ENCODE data around the gene CRYBA2. TPM values are rescaled to one million over a fixed set of nuclear protein-coding genes. Genes with fewer than 3 reads are reported as not detected.

Gene CRYBA2
- total and polyA plus RNA-seq, 2 of the 8 experiments (the other 6 are each of a cell fraction or from before 2014, with no cell fraction given) = not detected

- TF ChIP-seq BACH1 (IDR thresholded peaks at IDR 0.05; ENCODE audit: low read length) (no peak), SIX5 (IDR thresholded peaks at IDR 0.05; ENCODE audit: low read depth, low read length) (no peak)
Observed at GRCh38 chr2:219035942-219036341, 42.7 kb upstream of the CRYBA2 start (continued).
